HUES6 (cell line): ENCODE measurements around the gene GPR34.
"Not testable (repeated sequence)": the region's sequence is repeated elsewhere in the genome, so short reads cannot be mapped to it uniquely, and the experiment has no call there.

Source experiments
- H3K27ac ChIP-seq: 2 replicates; pipeline ENCODE4 v1.7.0; 2013; ENCODE audit warnings: low read depth, mild to moderate bottlenecking, low read length, inconsistent platforms
- H3K27me3 ChIP-seq: 2 replicates; pipeline ENCODE4 v1.6.1; 2013; ENCODE audit warnings: low read length; ENCODE audit not compliant: control insufficient read depth, insufficient read depth
- H3K36me3 ChIP-seq: 2 replicates; pipeline ENCODE4 v1.6.1; 2013; ENCODE audit warnings: low read length; ENCODE audit not compliant: control insufficient read depth, insufficient read depth
- H3K4me1 ChIP-seq: 2 replicates; pipeline ENCODE4 v1.6.1; 2013; ENCODE audit warnings: low read length; ENCODE audit not compliant: control insufficient read depth, insufficient read depth
- H3K4me3 ChIP-seq: 2 replicates; pipeline ENCODE4 v1.5.1; 2013; ENCODE audit warnings: low read depth, low read length
- H3K9ac ChIP-seq: one replicate; pipeline ENCODE4 v1.6.1; 2013; ENCODE audit warnings: mild to moderate bottlenecking, low read length
- H3K9me3 ChIP-seq: 2 replicates; pipeline ENCODE4 v1.6.1; 2013; ENCODE audit warnings: low read depth, low read length; ENCODE audit not compliant: control insufficient read depth, insufficient read depth

GPR34 gene

DNA sequence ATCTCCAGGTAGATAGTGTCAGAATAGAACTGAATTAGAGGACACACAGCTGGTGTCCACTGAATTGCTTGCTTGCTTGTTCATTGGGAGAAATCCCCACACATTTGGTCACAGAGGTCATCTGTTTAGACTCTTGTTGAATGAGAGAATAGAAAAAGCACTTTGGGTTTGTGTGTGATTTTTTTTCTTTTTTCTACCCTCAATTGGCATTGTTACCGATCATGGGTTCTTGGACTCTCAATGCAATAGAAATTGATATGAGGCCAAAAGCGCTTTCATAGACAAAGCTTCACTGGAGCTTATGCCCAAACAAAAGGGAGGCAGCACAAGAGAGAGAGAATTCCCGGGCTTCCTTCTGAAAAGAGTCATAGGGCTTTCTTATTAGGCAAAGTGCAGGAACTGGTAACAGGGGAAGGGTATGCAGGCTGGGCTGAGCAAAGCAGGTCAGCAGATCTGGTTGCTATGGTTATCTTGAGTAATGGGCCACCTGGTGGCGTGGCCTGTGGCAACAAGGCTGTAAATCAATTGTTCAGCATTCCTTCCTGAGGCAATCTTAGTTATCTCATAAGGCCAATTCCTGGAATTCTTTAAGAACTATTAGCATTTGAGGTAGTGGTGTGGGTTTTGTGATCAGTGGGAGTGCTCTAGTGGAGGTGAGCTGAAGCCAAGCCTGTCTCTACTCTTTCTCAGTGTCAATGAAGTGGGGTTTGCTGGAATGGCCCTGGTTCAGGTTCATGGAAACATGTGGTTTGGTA lies 29.9 kb downstream of the GPR34 start:
- H3K4me1 ChIP-seq, result peaks cover 11% of the 10 kb centered on the region
- H3K27ac ChIP-seq, result peak overlapping the region; percentile 71
- H3K27me3 ChIP-seq, result no peaks in the 10 kb centered on the region; the same call in 1 of the 2 replicates
- H3K9me3 ChIP-seq, result peaks cover 43% of the 10 kb centered on the region
- no peak overlapping the region for H3K4me3 ChIP-seq
- no peak overlapping the region for H3K9ac ChIP-seq
- H3K36me3 ChIP-seq, result peaks cover 14% of the 10 kb centered on the region; the same call in 1 of the 2 replicates

DNA sequence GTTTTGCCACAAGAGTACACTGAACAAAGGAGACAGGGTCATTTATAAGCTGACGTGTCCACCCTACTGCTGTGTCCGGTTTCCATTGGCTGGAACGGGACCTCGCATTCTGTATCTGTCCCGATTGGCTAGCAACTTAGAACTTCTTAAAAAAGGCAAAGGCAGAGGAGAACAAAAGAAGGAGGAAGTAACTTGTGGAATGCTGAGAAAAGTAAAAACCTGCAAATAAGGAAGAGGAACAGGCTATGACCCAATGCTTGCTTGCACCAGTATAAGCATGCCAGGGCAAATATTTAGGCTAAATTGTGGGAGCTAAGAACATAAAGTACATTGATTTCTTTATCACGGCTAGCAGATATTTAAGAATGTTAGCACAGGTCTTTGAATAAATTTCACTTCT lies 30.8 kb downstream of the GPR34 start:
- H3K4me1 ChIP-seq, result peaks cover 11% of the 10 kb centered on the region
- not testable (repeated sequence) for H3K27me3 ChIP-seq, H3K9ac ChIP-seq, H3K4me3 ChIP-seq
- H3K36me3 ChIP-seq, result peaks cover 14% of the 10 kb centered on the region; the same call in 1 of the 2 replicates
- peak overlapping the region; percentile 71; the same call in 1 of the 2 replicates for H3K27ac ChIP-seq
- peaks cover 43% of the 10 kb centered on the region for H3K9me3 ChIP-seq

DNA sequence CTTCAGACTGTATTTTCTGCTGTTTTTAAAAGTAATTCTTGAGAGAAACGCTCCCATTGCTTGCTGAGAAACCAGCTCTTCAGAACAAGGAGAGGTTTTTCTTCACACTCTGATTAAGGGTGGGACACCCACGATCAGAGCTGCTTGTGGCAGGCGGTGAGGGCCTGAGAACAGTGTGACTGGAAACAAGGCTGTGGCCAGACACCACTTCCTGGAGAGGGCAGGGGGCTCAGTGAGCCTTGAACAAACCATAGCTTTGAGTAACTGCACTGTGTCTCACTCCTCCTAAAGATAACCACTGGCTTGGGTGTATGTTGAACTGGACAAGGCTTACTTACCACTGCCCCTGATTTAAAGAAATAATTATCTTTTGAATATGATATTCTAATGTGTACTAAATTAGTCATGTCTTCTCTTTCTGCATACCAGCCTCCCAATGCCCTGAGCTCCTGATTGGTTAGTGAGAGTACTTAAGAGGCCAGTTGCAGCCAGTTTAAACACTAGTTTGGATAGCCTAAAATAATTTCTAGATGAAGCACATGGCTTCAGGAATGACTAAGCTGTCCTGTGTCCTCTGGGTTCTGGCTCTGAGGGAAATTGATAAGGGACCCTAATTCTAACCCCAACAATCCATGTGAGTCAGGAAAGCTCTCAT lies 31.5 kb downstream of the GPR34 start:
- H3K27ac ChIP-seq, result no peak overlapping the region
- peaks cover 11% of the 10 kb centered on the region for H3K4me1 ChIP-seq
- peaks cover 14% of the 10 kb centered on the region; the same call in 1 of the 2 replicates for H3K36me3 ChIP-seq
- no peaks in the 10 kb centered on the region; the same call in 1 of the 2 replicates for H3K27me3 ChIP-seq
- H3K9me3 ChIP-seq, result peaks cover 43% of the 10 kb centered on the region
- H3K4me3 ChIP-seq, result no peak overlapping the region
- no peak overlapping the region for H3K9ac ChIP-seq

DNA sequence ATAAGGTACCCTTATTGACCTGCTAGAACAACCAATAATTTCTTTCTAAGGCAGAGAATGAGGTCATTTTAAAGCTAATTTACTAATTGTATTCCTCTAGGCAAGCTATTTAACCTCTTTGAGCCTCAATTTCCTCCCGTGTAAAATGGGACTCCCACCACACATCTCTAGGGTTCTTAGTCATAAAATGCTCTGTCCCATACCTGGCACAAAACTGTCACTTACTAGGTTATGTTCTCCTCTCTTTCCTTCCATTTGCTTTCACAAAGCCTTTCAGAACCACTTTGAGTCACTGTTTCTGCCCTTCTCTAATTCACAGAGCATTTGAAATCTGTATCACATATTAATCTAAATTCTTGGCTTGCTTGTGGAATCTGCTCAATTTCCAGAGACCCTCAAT lies 32.8 kb downstream of the GPR34 start:
- Histone ChIP-seq H3K36me3 (peaks cover 14% of the 10 kb centered on the region; the same call in 1 of the 2 replicates), H3K27ac (no peak overlapping the region), H3K9me3 (peaks cover 40% of the 10 kb centered on the region), H3K4me3 (no peak overlapping the region), H3K4me1 (peaks cover 11% of the 10 kb centered on the region), H3K9ac (no peak overlapping the region), H3K27me3 (no peaks in the 10 kb centered on the region; the same call in 1 of the 2 replicates)

DNA sequence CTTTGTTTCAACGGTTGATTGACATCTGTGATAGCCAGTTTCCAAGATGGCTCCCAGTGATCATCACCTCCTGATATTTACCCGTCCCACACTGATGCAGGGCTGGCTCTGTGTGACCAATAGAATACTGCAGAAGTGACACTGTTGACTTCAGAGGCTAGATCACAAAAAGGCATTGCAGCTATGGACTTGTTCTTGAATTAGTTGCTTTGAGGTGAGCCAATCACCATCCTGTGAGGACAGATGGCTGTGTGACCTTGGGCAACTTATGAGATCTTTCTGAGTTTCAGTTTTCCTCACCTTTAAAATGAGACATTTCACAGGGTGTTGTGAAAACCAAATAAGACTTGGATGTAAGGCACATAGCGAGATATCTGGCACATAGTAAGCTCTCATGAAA lies 33.4 kb downstream of the GPR34 start:
- H3K4me3 ChIP-seq, result no peak overlapping the region
- H3K36me3 ChIP-seq, result peaks cover 14% of the 10 kb centered on the region; the same call in 1 of the 2 replicates
- H3K27me3 ChIP-seq, result no peaks in the 10 kb centered on the region; the same call in 1 of the 2 replicates
- H3K4me1 ChIP-seq, result peaks cover 11% of the 10 kb centered on the region
- H3K9ac ChIP-seq, result no peak overlapping the region
- H3K27ac ChIP-seq, result no peak overlapping the region
- peaks cover 34% of the 10 kb centered on the region for H3K9me3 ChIP-seq

DNA sequence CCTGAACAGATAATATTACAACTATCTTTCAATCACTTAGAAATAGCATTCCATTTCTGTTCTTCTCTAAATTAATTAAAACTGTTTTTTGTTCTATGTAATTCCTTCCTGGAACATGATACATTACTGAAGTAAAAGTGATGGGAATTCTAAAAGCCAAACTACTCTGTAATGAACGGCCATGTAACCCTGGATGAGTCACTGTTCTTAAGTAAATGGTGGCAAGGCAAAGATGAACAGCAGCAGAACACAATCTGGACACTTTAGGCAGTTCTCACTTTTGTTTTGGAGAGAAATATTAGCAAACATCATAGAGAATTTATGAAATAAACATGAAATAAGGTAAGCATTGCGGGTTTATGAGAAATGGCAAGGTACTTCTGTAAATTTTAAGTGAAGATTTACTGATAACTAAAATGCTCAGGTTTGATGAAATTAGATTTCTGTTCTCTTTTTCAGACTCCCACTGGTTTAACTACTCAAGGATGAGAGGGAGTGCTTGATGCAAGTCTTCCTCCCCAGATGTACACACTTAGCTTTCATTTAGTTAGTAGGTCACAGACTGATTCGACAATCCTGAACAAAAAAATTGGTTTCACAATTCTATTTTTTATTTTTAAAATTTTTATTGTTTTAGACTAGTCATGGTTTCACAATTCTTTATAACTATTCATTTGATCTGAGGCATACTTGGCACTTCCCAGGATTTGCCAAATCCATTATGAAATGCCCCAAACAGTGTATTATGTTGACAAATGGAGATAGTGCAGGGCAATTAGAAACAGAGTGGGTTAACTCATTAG lies 34.2 kb downstream of the GPR34 start:
- no peak overlapping the region for H3K4me3 ChIP-seq

DNA sequence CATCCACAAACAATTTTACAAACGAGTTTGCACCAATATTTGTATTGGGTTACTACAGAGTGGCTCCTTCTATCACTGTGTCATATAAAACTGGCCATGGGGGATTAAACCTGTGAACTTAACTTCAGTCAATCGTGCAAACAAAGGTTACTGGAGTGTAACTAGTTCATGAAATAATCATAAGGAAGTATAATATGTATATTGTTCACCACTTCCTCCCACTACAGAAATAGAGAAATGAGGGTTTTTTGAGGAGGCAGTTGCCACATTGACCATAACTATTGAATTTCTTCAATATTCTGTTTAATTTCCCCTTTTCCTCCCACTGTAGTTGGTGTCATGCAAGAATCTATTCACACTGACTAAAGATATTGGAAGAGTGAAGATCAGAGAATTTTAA lies 35.1 kb downstream of the GPR34 start, which contains the start of gene GPR82:
TSS of gene GPR82 (plus strand) at position 356 of the 400 bp plus-strand sequence. CDS start 2,846 bp downstream, outside the sequence.
- no peak within 1 kb of the TSS for H3K9ac ChIP-seq
- H3K4me3 ChIP-seq, result no peak within 1 kb of the TSS
- H3K27ac ChIP-seq, result no peak within 1 kb of the TSS
- 0 out of 2 replicates have a peak, but pooled peaks cover under 1% of the 10 kb centered on the region for H3K4me1 ChIP-seq
- H3K9me3 ChIP-seq, result peaks cover 19% of the 10 kb centered on the region
- peaks cover 14% of the 10 kb centered on the region; the same call in 1 of the 2 replicates for H3K36me3 ChIP-seq
- no peaks in the 10 kb centered on the region; the same call in 1 of the 2 replicates for H3K27me3 ChIP-seq

More for the DNA sequence above, 34.2 kb downstream of the GPR34 start:
- Histone ChIP-seq H3K27ac (no peak overlapping the region), H3K9me3 (peaks cover 26% of the 10 kb centered on the region), H3K27me3 (no peaks in the 10 kb centered on the region; the same call in 1 of the 2 replicates), H3K36me3 (peaks cover 14% of the 10 kb centered on the region; the same call in 1 of the 2 replicates), H3K9ac (no peak overlapping the region), H3K4me1 (peaks cover 9% of the 10 kb centered on the region)

DNA sequence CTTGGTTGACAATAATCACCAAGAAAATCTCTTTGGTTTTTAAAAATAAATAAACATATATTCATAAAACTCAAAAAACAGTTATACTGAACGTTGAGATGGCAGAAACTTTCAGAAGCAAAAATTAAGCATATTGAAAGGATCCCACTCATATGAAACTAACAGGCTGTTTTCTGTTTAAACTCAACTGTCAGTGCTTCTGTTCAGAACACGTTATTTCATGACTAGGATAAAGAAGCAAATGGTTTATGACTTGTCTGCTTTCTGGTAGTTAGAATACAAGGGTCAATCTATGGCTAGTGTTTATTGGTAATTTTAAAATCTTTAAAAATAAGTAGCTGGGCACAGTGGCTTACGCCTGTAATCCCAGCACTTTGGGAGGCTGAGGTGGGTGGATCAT lies 39.4 kb downstream of the GPR34 start:
- no peak overlapping the region for H3K27ac ChIP-seq
- no peak overlapping the region for H3K4me3 ChIP-seq
- H3K4me1 ChIP-seq, result no peaks in the 10 kb centered on the region
- H3K36me3 ChIP-seq, result no peaks in the 10 kb centered on the region
- H3K9me3 ChIP-seq, result no peaks in the 10 kb centered on the region
- no peaks in the 10 kb centered on the region for H3K27me3 ChIP-seq
- no peak overlapping the region for H3K9ac ChIP-seq

DNA sequence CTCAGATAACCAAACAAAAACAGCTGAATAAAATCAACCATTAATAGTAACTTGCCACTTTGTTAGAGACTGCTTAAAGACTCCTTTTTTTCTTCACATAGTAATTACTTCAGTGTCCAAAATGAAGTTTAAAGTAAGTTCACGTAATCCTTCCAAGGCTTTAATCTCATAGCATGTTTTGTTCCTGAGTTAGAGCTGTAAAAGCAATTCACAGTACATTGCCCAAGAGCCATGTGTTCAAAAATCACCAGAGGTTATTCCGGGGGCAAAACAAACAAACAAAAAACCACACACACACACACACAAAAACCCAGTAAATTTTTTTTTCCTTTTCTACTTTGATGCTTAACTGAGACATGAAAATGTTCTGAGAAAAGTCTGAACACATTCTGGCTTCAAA lies 41.3 kb downstream of the GPR34 start:
- Histone ChIP-seq H3K4me3 (no peak overlapping the region), H3K4me1 (no peaks in the 10 kb centered on the region), H3K27ac (no peak overlapping the region), H3K27me3 (no peaks in the 10 kb centered on the region), H3K9ac (no peak overlapping the region), H3K36me3 (no peaks in the 10 kb centered on the region), H3K9me3 (no peaks in the 10 kb centered on the region)

DNA sequence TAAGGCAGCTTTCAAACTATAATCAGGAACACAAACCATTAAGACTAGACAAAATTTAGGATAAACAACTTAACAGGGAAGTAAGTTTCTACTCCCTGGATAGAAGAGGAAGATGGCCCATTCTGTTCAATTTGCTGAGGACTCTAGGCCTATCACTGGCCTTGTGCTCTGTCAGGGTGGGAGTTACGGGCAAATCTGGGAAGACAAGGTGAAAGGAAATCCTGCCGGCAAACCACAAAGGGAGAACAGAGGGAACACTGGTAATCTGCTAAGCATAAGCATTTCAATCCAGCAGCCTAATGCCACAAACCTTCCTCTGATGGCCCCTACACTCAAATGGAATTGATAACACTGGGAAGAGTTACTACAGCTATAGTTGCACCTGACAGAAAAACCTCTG lies 43.5 kb downstream of the GPR34 start:
- H3K9ac ChIP-seq, result no peak overlapping the region
- no peak overlapping the region for H3K4me3 ChIP-seq
- no peak overlapping the region for H3K27ac ChIP-seq
- no peaks in the 10 kb centered on the region for H3K4me1 ChIP-seq
- no peaks in the 10 kb centered on the region for H3K36me3 ChIP-seq
- no peaks in the 10 kb centered on the region for H3K27me3 ChIP-seq
- no peaks in the 10 kb centered on the region for H3K9me3 ChIP-seq
